Suprapubic skin (tissue), 4 donors: ENCODE measurements around the gene GPRIN1. TPM values are rescaled to one million over a fixed set of nuclear protein-coding genes. Genes with fewer than 3 reads are reported as not detected.

Source experiments
- DNase-seq, 2 donors: peaks; one replicate each; pipeline ENCODE4 v3.0.0-alpha.2; 2019; ENCODE audit warnings: low spot score in 2 of 2
- H3K27ac ChIP-seq: fragments of 200-600 bp; sonication (generic); one replicate; pipeline ENCODE4 v1.5.1; 2019
- H3K27me3 ChIP-seq: fragments of 200-600 bp; sonication (generic); one replicate; pipeline ENCODE4 v1.5.1; 2019
- H3K36me3 ChIP-seq: fragments of 200-600 bp; sonication (generic); one replicate; pipeline ENCODE4 v1.5.1; 2019
- H3K4me1 ChIP-seq: fragments of 200-600 bp; sonication (generic); one replicate; pipeline ENCODE4 v1.5.1; 2019
- H3K4me3 ChIP-seq: fragments of 200-600 bp; sonication (generic); one replicate; pipeline ENCODE4 v1.5.1; 2019; ENCODE audit warnings: mild to moderate bottlenecking
- H3K9me3 ChIP-seq: fragments of 200-600 bp; sonication (generic); one replicate; pipeline ENCODE4 v1.5.1; 2019
- CTCF ChIP-seq, 2 donors: fragments of 200-600 bp in 1 of 2; fragments of 450-650 bp in 1 of 2; sonication (generic) in 1 of 2; IDR thresholded peaks; one replicate each; pipeline ENCODE4 v1.5.1; 2016 to 2019; ENCODE audit warnings: antibody characterized with exemption in 2 of 2, mild to moderate bottlenecking in 1 of 2, moderate library complexity in 1 of 2
- EP300 ChIP-seq: sonication (generic); formaldehyde crosslinking; IDR thresholded peaks from one replicate; pipeline ENCODE4 v1.6.1; 2017; ENCODE audit warnings: antibody characterized with exemption
- POLR2A ChIP-seq, 2 donors: fragments of 450-650 bp; IDR thresholded peaks; one replicate each; pipeline ENCODE4 v1.6.1; 2017; ENCODE audit warnings: antibody characterized with exemption in 2 of 2, mild to moderate bottlenecking in 2 of 2, moderate library complexity in 2 of 2
- POLR2AphosphoS5 ChIP-seq, 3 donors: sonication (generic); formaldehyde crosslinking; IDR thresholded peaks; one replicate each; pipeline ENCODE4 v1.6.1; 2017; ENCODE audit warnings: antibody characterized with exemption in 3 of 3
- WGBS: methylation state at CpG from one replicate; pipeline ENCODE4 v1.1.5; 2018; 5-methylcytosine and 5-hydroxymethylcytosine counted together
- total RNA-seq, 4 donors: library from RNA; depleted of rRNA; stranded (reverse); fragments of >200 nt; gene quantifications; one replicate each; pipeline ENCODE4 v1.1.0, GENCODE V29; 2016

GPRIN1 gene
- total RNA-seq, 4 donors from 2014 or later: 0.24 to 2.8 (median 1.5) TPM

- H3K27ac ChIP-seq: no peak overlapping the region
- no peak for DNase-seq
- TF ChIP-seq POLR2A (IDR thresholded peaks at IDR 0.05) (no peak), EP300 (no peak), POLR2AphosphoS5 (IDR thresholded peaks at IDR 0.05) (no peak), CTCF (IDR thresholded peaks at IDR 0.05) (peak in 1 of 2 donors; percentile 43)
- WGBS: 69% methylated on average over 3 of the region's 15 CpGs
- peaks cover 9% of the 10 kb centered on the region for H3K27me3 ChIP-seq
- no peak overlapping the region for H3K4me3 ChIP-seq
- H3K36me3 ChIP-seq: no peaks in the 10 kb centered on the region
- no peaks in the 10 kb centered on the region for H3K4me1 ChIP-seq
- H3K9me3 ChIP-seq: no peaks in the 10 kb centered on the region
These were observed 31.6 kb downstream of the GPRIN1 start for GRCh38 chr5:176578391-176578808.

- H3K4me3 ChIP-seq: no peak overlapping the region
- DNase-seq: no peak
- 80% methylated on average over 30 of the region's 36 CpGs for WGBS
These were observed 32.4 kb downstream of the GPRIN1 start for GRCh38 chr5:176577312-176578176.

GRCh38 chr5:176575488-176576422 is 34.2 kb downstream of the GPRIN1 start:
- Histone ChIP-seq H3K27me3 (peaks cover 15% of the 10 kb centered on the region), H3K27ac (no peak overlapping the region), H3K36me3 (no peaks in the 10 kb centered on the region), H3K4me1 (no peaks in the 10 kb centered on the region), H3K4me3 (no peak overlapping the region), H3K9me3 (no peaks in the 10 kb centered on the region)
- no peak for DNase-seq
- TF ChIP-seq EP300: no peak
- no peak for TF ChIP-seq CTCF (IDR thresholded peaks at IDR 0.05)
- TF ChIP-seq POLR2A (IDR thresholded peaks at IDR 0.05): no peak
- no peak for TF ChIP-seq POLR2AphosphoS5 (IDR thresholded peaks at IDR 0.05)
- WGBS: 82% methylated on average over 16 of the region's 37 CpGs

More at GRCh38 chr5:176577312-176578176, 32.4 kb downstream of the GPRIN1 start:
- H3K4me1 ChIP-seq: no peaks in the 10 kb centered on the region
- no peak overlapping the region for H3K27ac ChIP-seq
- no peaks in the 10 kb centered on the region for H3K9me3 ChIP-seq
- H3K27me3 ChIP-seq: peaks cover 11% of the 10 kb centered on the region
- no peak for TF ChIP-seq CTCF (IDR thresholded peaks at IDR 0.05)
- TF ChIP-seq POLR2A (IDR thresholded peaks at IDR 0.05): no peak
- no peaks in the 10 kb centered on the region for H3K36me3 ChIP-seq

- no peak for TF ChIP-seq POLR2A (IDR thresholded peaks at IDR 0.05)
- 80% methylated on average over 1 of the region's 14 CpGs for WGBS
- Histone ChIP-seq H3K4me1 (no peaks in the 10 kb centered on the region), H3K36me3 (no peaks in the 10 kb centered on the region), H3K4me3 (no peak overlapping the region), H3K27me3 (peaks cover 15% of the 10 kb centered on the region), H3K27ac (no peak overlapping the region), H3K9me3 (no peaks in the 10 kb centered on the region)
- no peak for DNase-seq
These were observed 34.9 kb downstream of the GPRIN1 start for GRCh38 chr5:176575066-176575465.

- Histone ChIP-seq H3K9me3 (no peaks in the 10 kb centered on the region), H3K27ac (no peak overlapping the region), H3K4me3 (no peak overlapping the region), H3K36me3 (no peaks in the 10 kb centered on the region), H3K27me3 (peaks cover 20% of the 10 kb centered on the region), H3K4me1 (no peaks in the 10 kb centered on the region)
- no peak for TF ChIP-seq POLR2AphosphoS5 (IDR thresholded peaks at IDR 0.05)
- TF ChIP-seq EP300: no peak
- no peak for TF ChIP-seq CTCF (IDR thresholded peaks at IDR 0.05)
- TF ChIP-seq POLR2A (IDR thresholded peaks at IDR 0.05): no peak
- no peak for DNase-seq
- WGBS: 60% methylated on average over 1 of the region's 10 CpGs
These were observed 35.7 kb downstream of the GPRIN1 start for GRCh38 chr5:176574297-176574591.
